ENCODE measurements around the gene TEN1. TPM values are rescaled to one million over a fixed set of nuclear protein-coding genes. Genes with fewer than 3 reads are reported as not detected.
A peak's percentile ranks its signal among the peaks of the same experiment; 100 is the strongest.

The TEN1 gene
- total RNA-seq, 1 experiment from 2014 or later = 58.3 TPM

DNA sequence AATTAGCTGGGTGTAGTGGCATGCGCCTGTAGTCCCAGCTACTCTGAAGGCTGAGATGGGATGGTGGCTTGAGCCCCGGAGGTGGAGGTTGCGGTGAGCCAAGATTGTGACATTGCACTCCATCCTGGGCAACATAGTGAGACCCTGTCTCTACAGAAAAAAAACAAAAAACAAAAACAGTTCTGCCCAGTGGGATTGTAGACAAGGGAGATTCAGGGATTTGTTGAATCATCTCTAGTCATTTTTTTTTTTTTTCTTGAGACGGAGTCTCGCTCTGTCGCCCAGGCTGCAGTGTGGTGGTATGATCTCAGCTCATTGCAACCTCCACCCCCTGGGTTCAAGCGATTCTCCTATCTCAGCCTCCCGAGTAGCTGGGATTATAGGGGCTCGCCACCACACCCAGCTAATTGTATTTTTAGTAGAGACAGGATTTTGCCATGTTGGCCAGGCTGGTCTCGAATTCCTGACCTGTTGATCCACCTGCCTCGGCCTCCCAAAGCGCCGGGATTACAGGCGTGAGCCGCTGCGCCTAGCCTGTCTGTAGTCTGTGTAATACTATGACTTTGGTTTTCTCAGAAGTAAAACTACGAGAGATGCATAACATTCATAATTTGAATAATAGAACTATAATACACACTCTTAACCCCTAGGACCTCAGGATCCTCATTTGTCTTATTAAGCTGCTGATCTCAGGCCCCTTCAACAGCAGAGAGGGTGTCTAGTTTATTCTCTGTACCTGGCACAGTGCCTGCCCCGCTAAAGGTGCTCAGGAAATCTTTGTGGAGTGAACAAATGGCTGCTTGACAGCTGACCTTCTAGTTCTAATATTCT lies 1.4 kb downstream of the TEN1 start:
- Histone ChIP-seq H3F3A (ENCODE audit: low read length, unreplicated experiment) (peaks cover 5% of the 10 kb centered on the region), H3K36me3 (ENCODE audit: low read depth, low read length) (peaks cover 2% of the 10 kb centered on the region; the same call in 1 of the 2 replicates), H3K4me2 (ENCODE audit: low read length) (peak overlapping the region; percentile 94), H3K4me3 (ENCODE audit: low read length) (peak overlapping the region; percentile 94), H4K20me1 (ENCODE audit: low read length) (no peaks in the 10 kb centered on the region), H3K4me1 (ENCODE audit: insufficient read depth, low read length) (peaks cover 40% of the 10 kb centered on the region), H3K27me3 (ENCODE audit: low read length) (no peaks in the 10 kb centered on the region), H3K27ac (ENCODE audit: low read length) (peak overlapping the region; percentile 82), H3K79me2 (ENCODE audit: low read length) (peaks cover 56% of the 10 kb centered on the region), H3K9ac (ENCODE audit: low read length) (peak overlapping the region; percentile 87), H3K9me3 (ENCODE audit: low read length) (no peaks in the 10 kb centered on the region), H2AFZ (ENCODE audit: low read length) (peak overlapping the region; percentile 63; the same call in 1 of the 2 replicates), H3K9me2 (replicated peaks; ENCODE audit: low read length) (no peaks in the 10 kb centered on the region)
- no peak for DNase-seq
- POLR2A ChIA-PET (ENCODE audit: unreplicated experiment) = interaction anchor here (0.6 kb wide), 3 partner anchors 40 to 98 kb away, joined by 3 to 9 read pairs (median 4); partner anchors contain the start of gene FBF1
- TF ChIP-seq EZH2 (IDR thresholded peaks at IDR 0.05; ENCODE audit: low read length, unreplicated experiment) (no peak), EZH2phosphoT487 (IDR thresholded peaks at IDR 0.05; ENCODE audit: borderline replicate concordance, low read length) (no peak), CTCF (conservative IDR thresholded peaks at IDR 0.05; ENCODE audit: low read depth, low read length) (no peak)
- CTCF ChIA-PET = no interaction called here
- BruUV-seq (replicated peaks) = no TSS peak
- ATAC-seq = no peak
- intact Hi-C loops (cut with micrococcal nuclease) = no loop called here

- H3K4me3 ChIP-seq (ENCODE audit: low read length) = no peak overlapping the region
- no peaks in the 10 kb centered on the region for H3K27me3 ChIP-seq (ENCODE audit: low read length)
- H3K79me2 ChIP-seq (ENCODE audit: low read length) = peaks cover 49% of the 10 kb centered on the region
- intact Hi-C loops (cut with micrococcal nuclease) = no loop called here
- no peak for TF ChIP-seq CTCF (conservative IDR thresholded peaks at IDR 0.05; ENCODE audit: low read depth, low read length)
- H3K9me3 ChIP-seq (ENCODE audit: low read length) = no peaks in the 10 kb centered on the region
- BruUV-seq (replicated peaks) = no TSS peak
- H2AFZ ChIP-seq (ENCODE audit: low read length) = no peak overlapping the region
- no peak overlapping the region for H3K27ac ChIP-seq (ENCODE audit: low read length)
- peak overlapping the region; percentile 94 for H3K4me2 ChIP-seq (ENCODE audit: low read length)
- H3K9ac ChIP-seq (ENCODE audit: low read length) = no peak overlapping the region
- peaks cover 5% of the 10 kb centered on the region for H3F3A ChIP-seq (ENCODE audit: low read length, unreplicated experiment)
- CTCF ChIA-PET = no interaction called here
- ATAC-seq = no peak
- peaks cover 5% of the 10 kb centered on the region; the same call in 1 of the 2 replicates for H3K36me3 ChIP-seq (ENCODE audit: low read depth, low read length)
- POLR2A ChIA-PET (ENCODE audit: unreplicated experiment) = interaction anchor here (0.6 kb wide), 1 partner anchor 40 kb away, joined by 9 read pairs; the partner anchor contains the start of gene FBF1
- DNase-seq = no peak
- peaks cover 36% of the 10 kb centered on the region for H3K4me1 ChIP-seq (ENCODE audit: insufficient read depth, low read length)
- H3K9me2 ChIP-seq (replicated peaks; ENCODE audit: low read length) = no peaks in the 10 kb centered on the region
- no peaks in the 10 kb centered on the region for H4K20me1 ChIP-seq (ENCODE audit: low read length)
Measured at GRCh38 chr17:75981019-75981615, 2.1 kb downstream of the TEN1 start.
